Measurements from ENCODE around the gene KCNH3. TPM values are rescaled to one million over a fixed set of nuclear protein-coding genes. Genes with fewer than 3 reads are reported as not detected.

The KCNH3 gene
- total and polyA plus RNA-seq, 2 of the 4 experiments (the other 2 are of a cell fraction), result 0.10 TPM; not detected in 1

GRCh38 chr12:49585477-49586459 lies 46.9 kb downstream of the KCNH3 start (continued):
- TF ChIP-seq CHD1 (IDR thresholded peaks at IDR 0.05; ENCODE audit: low read depth, low read length) (no peak), CEBPB (IDR thresholded peaks at IDR 0.05; ENCODE audit: low read depth, low read length) (no peak)

GRCh38 chr12:49587174-49587908 lies 48.5 kb downstream of the KCNH3 start:
- dilution Hi-C loops (cut with HindIII; ENCODE audit: low sequenced_read_pairs, unreplicated experiment) (no loop called here), intact Hi-C loops (cut with micrococcal nuclease) (no loop called here), in situ Hi-C loops (cut with MboI; ENCODE audit: low sequenced_read_pairs) (no loop called here)
- Histone ChIP-seq H4K91ac (ENCODE audit: insufficient read depth, low read depth, low read length) (no peak overlapping the region), H3K14ac (replicated peaks; ENCODE audit: low read depth, low read length) (no peak overlapping the region), H2BK20ac (ENCODE audit: low read depth, low read length) (no peak overlapping the region), H3K9ac (ENCODE audit: low read depth, low read length) (no peak overlapping the region), H2AK9ac (replicated peaks; ENCODE audit: low read depth, low read length, poor library complexity) (no peak overlapping the region), H3K27me3 (ENCODE audit: control insufficient read depth, insufficient read depth, low read length) (no peaks in the 10 kb centered on the region), H3K36me3 (ENCODE audit: control insufficient read depth, insufficient read depth, low read length) (peaks cover 4% of the 10 kb centered on the region; the same call in 1 of the 2 replicates), H2AFZ (replicated peaks; ENCODE audit: low read length, poor library complexity) (no peak overlapping the region), H3K4me2 (ENCODE audit: low read depth, low read length) (no peak overlapping the region), H3K4ac (ENCODE audit: low read depth, low read length) (no peak overlapping the region), H2BK15ac (ENCODE audit: low read depth, low read length) (no peak overlapping the region), H4K20me1 (ENCODE audit: insufficient read depth, low read length) (no peaks in the 10 kb centered on the region), H3K23ac (ENCODE audit: low read depth, low read length) (no peak overlapping the region), H3K56ac (ENCODE audit: extremely low read depth, insufficient read depth, low read length) (no peak overlapping the region), H3K4me1 (ENCODE audit: control insufficient read depth, insufficient read depth, low read length) (peaks cover 2% of the 10 kb centered on the region; the same call in 1 of the 2 replicates), H4K8ac (ENCODE audit: low read depth in 2 of 2, low read length in 2 of 2) (no peak overlapping the region), H3K9me3 (ENCODE audit: control insufficient read depth, insufficient read depth, low read length) (peaks cover 3% of the 10 kb centered on the region; the same call in 1 of the 2 replicates), H3K9me1 (ENCODE audit: insufficient read depth, low read length) (peaks cover 8% of the 10 kb centered on the region; the same call in 1 of the 2 replicates), H3K27ac (ENCODE audit: insufficient read depth, low read length) (no peak overlapping the region), H2BK120ac (ENCODE audit: low read depth, low read length) (no peak overlapping the region), H2BK5ac (ENCODE audit: low read depth, low read length, poor library complexity, severe bottlenecking) (no peak overlapping the region), H3K4me3 (ENCODE audit: insufficient read depth, low read depth, low read length) (no peak overlapping the region), H2AK5ac (ENCODE audit: low read depth, low read length) (no peak overlapping the region), H3K18ac (ENCODE audit: low read depth, low read length) (no peak overlapping the region), H3K79me1 (ENCODE audit: low read depth in 1 of 2, low read length in 2 of 2) (peaks cover 0 to 12% of the 10 kb centered on the region in 2 experiments; a peak in 1 of 4 replicates), H4K5ac (ENCODE audit: low read depth, low read length) (no peak overlapping the region)
- DNase-seq, result no peak
- WGBS, 2 experiments (ENCODE audit: extremely low coverage in 2 of 2, insufficient read length in 1 of 2), result 80% methylated on average over 1 of the region's 11 CpGs; no CpG with 5 or more reads in 1 of the 2 experiments
- peak; percentile 55 for TF ChIP-seq CEBPB (IDR thresholded peaks at IDR 0.05; ENCODE audit: low read depth, low read length)
- TF ChIP-seq MAZ (IDR thresholded peaks at IDR 0.05; ENCODE audit: borderline replicate concordance, low read depth, low read length), result no peak
- ChIA-PET POLR2A (ENCODE audit: unreplicated experiment) (no interaction called here), CTCF (no interaction called here)
- BruUV-seq (replicated peaks), result no TSS peak
- no peak for ATAC-seq (ENCODE audit: low read depth)
